ENCODE results near the gene LSAMP. TPM values are rescaled to one million over a fixed set of nuclear protein-coding genes. Genes with fewer than 3 reads are reported as not detected.

LSAMP gene
- total and polyA plus RNA-seq, 2 donors (not counting 1 experiment from before 2014, with no cell fraction given), result not detected

GRCh38 chr3:116444115-116444747 lies 1.1 kb downstream of the LSAMP start:
- H3K9ac ChIP-seq (ENCODE audit: low read length), result no peak overlapping the region

More at GRCh38 chr3:116444115-116444747, 1.1 kb downstream of the LSAMP start:
- no peaks in the 10 kb centered on the region for H4K20me1 ChIP-seq (ENCODE audit: control insufficient read depth, insufficient read depth, low read length, poor library complexity, severe bottlenecking)
- TF ChIP-seq CTCF (IDR thresholded peaks at IDR 0.05) (no peak), EZH2 (IDR thresholded peaks at IDR 0.05; ENCODE audit: borderline replicate concordance, insufficient read depth, low read depth, low read length, poor library complexity, severe bottlenecking) (no peak)
- Mint-ChIP-seq H3K27ac (no peak overlapping the region), H3K27me3 (peaks cover 3% of the 10 kb centered on the region), H3K9me3 (ENCODE audit: insufficient read depth) (no peaks in the 10 kb centered on the region), H3K4me3 (no peak overlapping the region), H3K4me1 (no peaks in the 10 kb centered on the region)
- no peak overlapping the region for H3K27ac ChIP-seq (ENCODE audit: low read length in 2 of 2)
- peaks cover 0 to 11% (median 0%) of the 10 kb centered on the region in 3 donors for H3K9me3 ChIP-seq (ENCODE audit: control extremely low read depth in 1 of 3, control insufficient read depth in 2 of 3, insufficient read depth in 1 of 3, low read length in 2 of 3)
- H3K36me3 ChIP-seq (replicated peaks in 1 of 2; ENCODE audit: control extremely low read depth in 1 of 2, control insufficient read depth in 1 of 2, extremely low read depth in 1 of 2, insufficient read depth in 2 of 2, low read length in 1 of 2), result no peaks in the 10 kb centered on the region
- no peaks in the 10 kb centered on the region for H3K4me1 ChIP-seq (ENCODE audit: control insufficient read depth in 2 of 2, insufficient read depth in 2 of 2, low read length in 2 of 2)
- CTCF ChIA-PET, result no interaction called here
- DNase-seq (no peak), ATAC-seq (ENCODE audit: low read depth) (no peak)
- intact Hi-C loops (cut with micrococcal nuclease), result no loop called here
- no peak overlapping the region for H3K4me2 ChIP-seq (replicated peaks; ENCODE audit: low read depth, low read length, poor library complexity, severe bottlenecking)
- H3K27me3 ChIP-seq (replicated peaks in 1 of 4; ENCODE audit: control extremely low read depth in 1 of 4, control insufficient read depth in 3 of 4, insufficient read depth in 4 of 4, low read length in 3 of 4), result peaks cover 0 to 2% (median 0%) of the 10 kb centered on the region in 4 experiments
- H3K4me3 ChIP-seq (ENCODE audit: control extremely low read depth in 1 of 5, extremely low read depth in 1 of 5, insufficient read depth in 1 of 5, low read depth in 2 of 5, low read length in 4 of 5), result no peak overlapping the region
- POLR2A ChIA-PET, result no interaction called here
- no peak overlapping the region for H2AFZ ChIP-seq (ENCODE audit: insufficient read depth, low read depth, low read length, poor library complexity, severe bottlenecking)
- no peaks in the 10 kb centered on the region for H3K79me2 ChIP-seq (ENCODE audit: control insufficient read depth, insufficient read depth, low read length)
- 0% methylated on average over 1 of the region's 2 CpGs for WGBS (ENCODE audit: insufficient coverage)
